ENCODE data around the gene TMEM247. TPM values are rescaled to one million over a fixed set of nuclear protein-coding genes. Genes with fewer than 3 reads are reported as not detected.

The TMEM247 gene
- total RNA-seq, 1 donor from 2014 or later, result not detected

- H3K36me3 ChIP-seq, result no peaks in the 10 kb centered on the region
- no peaks in the 10 kb centered on the region for H3K9me3 ChIP-seq
- peaks cover 20% of the 10 kb centered on the region for H3K4me1 ChIP-seq
- intact Hi-C loops (cut with DNase I), result no loop called here
- H3K4me3 ChIP-seq, result no peak overlapping the region
- peak; percentile 27 to 72 for DNase-seq (ENCODE audit: extremely low spot score in 2 of 2)
- TF ChIP-seq POLR2A (IDR thresholded peaks at IDR 0.05), result no peak
- TF ChIP-seq, protein P1, sequence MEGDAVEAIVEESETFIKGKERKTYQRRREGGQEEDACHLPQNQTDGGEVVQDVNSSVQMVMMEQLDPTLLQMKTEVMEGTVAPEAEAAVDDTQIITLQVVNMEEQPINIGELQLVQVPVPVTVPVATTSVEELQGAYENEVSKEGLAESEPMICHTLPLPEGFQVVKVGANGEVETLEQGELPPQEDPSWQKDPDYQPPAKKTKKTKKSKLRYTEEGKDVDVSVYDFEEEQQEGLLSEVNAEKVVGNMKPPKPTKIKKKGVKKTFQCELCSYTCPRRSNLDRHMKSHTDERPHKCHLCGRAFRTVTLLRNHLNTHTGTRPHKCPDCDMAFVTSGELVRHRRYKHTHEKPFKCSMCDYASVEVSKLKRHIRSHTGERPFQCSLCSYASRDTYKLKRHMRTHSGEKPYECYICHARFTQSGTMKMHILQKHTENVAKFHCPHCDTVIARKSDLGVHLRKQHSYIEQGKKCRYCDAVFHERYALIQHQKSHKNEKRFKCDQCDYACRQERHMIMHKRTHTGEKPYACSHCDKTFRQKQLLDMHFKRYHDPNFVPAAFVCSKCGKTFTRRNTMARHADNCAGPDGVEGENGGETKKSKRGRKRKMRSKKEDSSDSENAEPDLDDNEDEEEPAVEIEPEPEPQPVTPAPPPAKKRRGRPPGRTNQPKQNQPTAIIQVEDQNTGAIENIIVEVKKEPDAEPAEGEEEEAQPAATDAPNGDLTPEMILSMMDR (IDR thresholded peaks at IDR 0.05), result no peak
- no peak for TF ChIP-seq POLR2AphosphoS5 (IDR thresholded peaks at IDR 0.05; ENCODE audit: insufficient read depth in 1 of 2, low read depth in 1 of 2)
- H3K27me3 ChIP-seq, result no peaks in the 10 kb centered on the region
- H3K27ac ChIP-seq, result no peak overlapping the region
Observed at GRCh38 chr2:46495231-46496030, 16.1 kb downstream of the TMEM247 start.

- H3K36me3 ChIP-seq, result no peaks in the 10 kb centered on the region
- DNase-seq (ENCODE audit: extremely low spot score in 2 of 2), result peak; percentile 74 to 85
- H3K27me3 ChIP-seq, result no peaks in the 10 kb centered on the region
- H3K27ac ChIP-seq, result no peak overlapping the region
- H3K9me3 ChIP-seq, result no peaks in the 10 kb centered on the region
- H3K4me1 ChIP-seq, result peaks cover 8% of the 10 kb centered on the region
- H3K4me3 ChIP-seq, result no peak overlapping the region
- TF ChIP-seq POLR2A (IDR thresholded peaks at IDR 0.05) (no peak), POLR2AphosphoS5 (IDR thresholded peaks at IDR 0.05; ENCODE audit: insufficient read depth in 1 of 2, low read depth in 1 of 2) (no peak)
- TF ChIP-seq, protein P1 (IDR thresholded peaks at IDR 0.05), result no peak
- intact Hi-C loops (cut with DNase I), result no loop called here
Observed at GRCh38 chr2:46497766-46498165, 18.4 kb downstream of the TMEM247 start.

- TF ChIP-seq POLR2AphosphoS5 (IDR thresholded peaks at IDR 0.05; ENCODE audit: insufficient read depth in 1 of 2, low read depth in 1 of 2), result no peak
- TF ChIP-seq, protein P1 (IDR thresholded peaks at IDR 0.05), result no peak
- no peak for TF ChIP-seq POLR2A (IDR thresholded peaks at IDR 0.05)
- Histone ChIP-seq H3K27ac (no peak overlapping the region), H3K27me3 (no peaks in the 10 kb centered on the region), H3K4me1 (peaks cover 8% of the 10 kb centered on the region), H3K9me3 (no peaks in the 10 kb centered on the region), H3K4me3 (no peak overlapping the region), H3K36me3 (no peaks in the 10 kb centered on the region)
- DNase-seq (ENCODE audit: extremely low spot score in 2 of 2), result no peak
- intact Hi-C loops (cut with DNase I), result no loop called here
Observed at GRCh38 chr2:46498681-46499080, 19.3 kb downstream of the TMEM247 start.

DNA sequence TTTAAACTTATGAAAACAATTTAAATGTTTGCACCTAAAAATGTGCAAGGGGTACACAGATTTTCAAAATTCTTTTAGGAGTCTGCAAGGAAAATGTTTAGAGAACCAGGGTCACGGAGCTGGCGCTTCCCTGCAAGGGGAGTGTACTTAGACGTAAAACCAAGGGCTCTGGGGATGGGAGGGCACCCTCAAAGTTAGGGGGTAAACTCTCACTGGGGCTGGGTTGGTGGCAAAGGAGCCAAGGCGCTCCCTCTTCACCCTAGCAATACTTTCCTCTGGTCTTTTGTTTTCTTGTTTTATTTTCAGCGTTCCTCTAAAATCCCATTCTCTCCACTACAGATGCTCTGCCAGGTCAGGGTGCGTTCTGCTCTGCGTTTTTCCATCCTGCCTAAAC lies 20.0 kb downstream of the TMEM247 start:
- intact Hi-C loops (cut with DNase I), result no loop called here
- TF ChIP-seq, protein P1 (IDR thresholded peaks at IDR 0.05), result no peak
- TF ChIP-seq POLR2AphosphoS5 (IDR thresholded peaks at IDR 0.05; ENCODE audit: insufficient read depth in 1 of 2, low read depth in 1 of 2) (no peak), POLR2A (IDR thresholded peaks at IDR 0.05) (no peak)
- DNase-seq (ENCODE audit: extremely low spot score in 2 of 2), result peak in 1 of 2 donors; percentile 84
- H3K27me3 ChIP-seq, result no peaks in the 10 kb centered on the region
- H3K4me1 ChIP-seq, result peaks cover 8% of the 10 kb centered on the region
- H3K9me3 ChIP-seq, result no peaks in the 10 kb centered on the region
- no peaks in the 10 kb centered on the region for H3K36me3 ChIP-seq
- H3K4me3 ChIP-seq, result peak overlapping the region; percentile 60 to 65
- H3K27ac ChIP-seq, result peak overlapping the region; percentile 94

DNA sequence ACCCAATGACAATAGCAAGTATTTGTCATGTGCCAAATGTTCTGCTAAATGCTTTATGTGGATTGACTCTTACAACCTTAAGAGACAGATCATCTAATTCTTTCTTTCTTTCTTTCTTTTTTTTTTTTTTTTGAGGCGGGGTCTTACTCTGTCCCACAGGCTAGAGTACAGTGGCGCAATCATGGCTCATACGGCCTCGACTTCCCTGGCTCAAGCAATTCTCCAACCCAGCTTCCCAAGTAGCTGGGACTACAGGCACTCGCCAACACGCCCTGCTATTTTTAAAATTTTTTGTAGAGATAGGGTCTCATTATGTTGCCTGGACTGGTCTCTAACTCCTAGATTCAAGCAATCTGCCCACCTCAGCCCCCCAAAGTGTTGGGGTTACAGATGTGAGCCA lies 21.4 kb downstream of the TMEM247 start:
- H3K36me3 ChIP-seq, result no peaks in the 10 kb centered on the region
- DNase-seq (ENCODE audit: extremely low spot score in 2 of 2), result peak in 1 of 2 donors; percentile 85
- H3K27me3 ChIP-seq, result no peaks in the 10 kb centered on the region
- H3K27ac ChIP-seq, result no peak overlapping the region
- H3K4me3 ChIP-seq, result no peak overlapping the region
- no peaks in the 10 kb centered on the region for H3K9me3 ChIP-seq
- intact Hi-C loops (cut with DNase I), result no loop called here
- TF ChIP-seq POLR2AphosphoS5 (IDR thresholded peaks at IDR 0.05; ENCODE audit: insufficient read depth in 1 of 2, low read depth in 1 of 2) (no peak), POLR2A (IDR thresholded peaks at IDR 0.05) (no peak)
- TF ChIP-seq, protein P1 (IDR thresholded peaks at IDR 0.05), result no peak
- peaks cover 8% of the 10 kb centered on the region for H3K4me1 ChIP-seq
